ENCODE measurements around the gene ARSI.

Gene ARSI

GRCh38 chr5:150338546-150338945 lies 35.8 kb upstream of the ARSI start:
- no peaks in the 10 kb centered on the region for H3K9me3 Mint-ChIP-seq
- DNase-seq (no peak), ATAC-seq (replicated peaks) (no peak)
- no peaks in the 10 kb centered on the region for H3K36me3 Mint-ChIP-seq
- no peak overlapping the region for H3K27ac Mint-ChIP-seq
- no peak overlapping the region for H3K4me3 Mint-ChIP-seq
- H3K4me1 Mint-ChIP-seq, result peaks cover 25 to 34% of the 10 kb centered on the region in 2 donors
- no peaks in the 10 kb centered on the region for H3K27me3 Mint-ChIP-seq

- H3K27ac Mint-ChIP-seq, result no peak overlapping the region
- peaks cover 11 to 19% of the 10 kb centered on the region in 2 donors for H3K4me1 Mint-ChIP-seq
- ATAC-seq (replicated peaks), result no peak
- DNase-seq, result no peak
- H3K27me3 Mint-ChIP-seq, result no peaks in the 10 kb centered on the region
- no peak overlapping the region for H3K4me3 Mint-ChIP-seq
- H3K36me3 Mint-ChIP-seq, result no peaks in the 10 kb centered on the region
- no peaks in the 10 kb centered on the region for H3K9me3 Mint-ChIP-seq
These were observed 33.1 kb upstream of the ARSI start for GRCh38 chr5:150335778-150336177.

GRCh38 chr5:150333400-150333799 lies 30.7 kb upstream of the ARSI start:
- no peaks in the 10 kb centered on the region for H3K9me3 Mint-ChIP-seq
- no peak overlapping the region for H3K4me3 Mint-ChIP-seq
- H3K27ac Mint-ChIP-seq, result no peak overlapping the region

GRCh38 chr5:150329881-150330876 lies 27.5 kb upstream of the ARSI start:
- DNase-seq (no peak), ATAC-seq (replicated peaks) (no peak)
- Mint-ChIP-seq H3K27ac (peak overlapping the region; percentile 16), H3K27me3 (peaks cover 12 to 17% of the 10 kb centered on the region in 2 donors), H3K9me3 (no peaks in the 10 kb centered on the region), H3K4me1 (no peaks in the 10 kb centered on the region), H3K36me3 (no peaks in the 10 kb centered on the region), H3K4me3 (no peak overlapping the region)

More at GRCh38 chr5:150333400-150333799, 30.7 kb upstream of the ARSI start:
- no peaks in the 10 kb centered on the region for H3K4me1 Mint-ChIP-seq
- ATAC-seq (replicated peaks) (no peak), DNase-seq (no peak)
- peaks cover 0 to 4% of the 10 kb centered on the region in 2 donors for H3K27me3 Mint-ChIP-seq
- H3K36me3 Mint-ChIP-seq, result no peaks in the 10 kb centered on the region

GRCh38 chr5:150329038-150329437 lies 26.3 kb upstream of the ARSI start:
- Mint-ChIP-seq H3K4me1 (no peaks in the 10 kb centered on the region), H3K36me3 (no peaks in the 10 kb centered on the region), H3K27me3 (peaks cover 15 to 17% of the 10 kb centered on the region in 2 donors), H3K4me3 (no peak overlapping the region), H3K27ac (no peak overlapping the region), H3K9me3 (no peaks in the 10 kb centered on the region)
- ATAC-seq (replicated peaks) (no peak), DNase-seq (no peak)

GRCh38 chr5:150328515-150328914 lies 25.8 kb upstream of the ARSI start:
- ATAC-seq (replicated peaks) (no peak), DNase-seq (no peak)
- Mint-ChIP-seq H3K27me3 (peaks cover 15 to 17% of the 10 kb centered on the region in 2 donors), H3K4me1 (no peaks in the 10 kb centered on the region), H3K36me3 (no peaks in the 10 kb centered on the region), H3K27ac (no peak overlapping the region), H3K9me3 (no peaks in the 10 kb centered on the region), H3K4me3 (no peak overlapping the region)

GRCh38 chr5:150327139-150327538 lies 24.4 kb upstream of the ARSI start:
- Mint-ChIP-seq H3K27me3 (peaks cover 15 to 17% of the 10 kb centered on the region in 2 donors), H3K27ac (no peak overlapping the region), H3K4me3 (no peak overlapping the region), H3K4me1 (no peaks in the 10 kb centered on the region), H3K36me3 (no peaks in the 10 kb centered on the region), H3K9me3 (no peaks in the 10 kb centered on the region)
- no peak for DNase-seq
- ATAC-seq (replicated peaks), result no peak

GRCh38 chr5:150326707-150327106 lies 24.0 kb upstream of the ARSI start:
- Mint-ChIP-seq H3K4me3 (no peak overlapping the region), H3K4me1 (no peaks in the 10 kb centered on the region), H3K9me3 (no peaks in the 10 kb centered on the region), H3K36me3 (no peaks in the 10 kb centered on the region), H3K27me3 (peaks cover 15 to 17% of the 10 kb centered on the region in 2 donors), H3K27ac (no peak overlapping the region)
- ATAC-seq (replicated peaks), result no peak
- no peak for DNase-seq

GRCh38 chr5:150325426-150325825 lies 22.7 kb upstream of the ARSI start:
- Mint-ChIP-seq H3K27me3 (peaks cover 15 to 17% of the 10 kb centered on the region in 2 donors), H3K36me3 (no peaks in the 10 kb centered on the region), H3K4me3 (no peak overlapping the region), H3K27ac (no peak overlapping the region), H3K9me3 (no peaks in the 10 kb centered on the region), H3K4me1 (no peaks in the 10 kb centered on the region)
- DNase-seq (no peak), ATAC-seq (replicated peaks) (no peak)

- no peak for ATAC-seq (replicated peaks)
- H3K4me1 Mint-ChIP-seq, result no peaks in the 10 kb centered on the region
- H3K27me3 Mint-ChIP-seq, result peaks cover 14 to 15% of the 10 kb centered on the region in 2 donors
- DNase-seq, result no peak
- H3K36me3 Mint-ChIP-seq, result no peaks in the 10 kb centered on the region
- H3K9me3 Mint-ChIP-seq, result no peaks in the 10 kb centered on the region
- no peak overlapping the region for H3K27ac Mint-ChIP-seq
- H3K4me3 Mint-ChIP-seq, result no peak overlapping the region
These were observed 21.1 kb upstream of the ARSI start for GRCh38 chr5:150323819-150324218.

- ATAC-seq (replicated peaks) (no peak), DNase-seq (no peak)
- no peak overlapping the region for H3K27ac Mint-ChIP-seq
- no peak overlapping the region for H3K4me3 Mint-ChIP-seq
- no peaks in the 10 kb centered on the region for H3K4me1 Mint-ChIP-seq
- H3K27me3 Mint-ChIP-seq, result peaks cover 18 to 22% of the 10 kb centered on the region in 2 donors
- H3K9me3 Mint-ChIP-seq, result no peaks in the 10 kb centered on the region
- no peaks in the 10 kb centered on the region for H3K36me3 Mint-ChIP-seq
These were observed 20.4 kb upstream of the ARSI start for GRCh38 chr5:150323092-150323491.

- no peak for ATAC-seq (replicated peaks)
These were observed 19.5 kb upstream of the ARSI start for GRCh38 chr5:150322202-150322601.

GRCh38 chr5:150321784-150322183 lies 19.1 kb upstream of the ARSI start:
- no peaks in the 10 kb centered on the region for H3K9me3 Mint-ChIP-seq
- H3K4me3 Mint-ChIP-seq, result no peak overlapping the region
- H3K36me3 Mint-ChIP-seq, result no peaks in the 10 kb centered on the region
- H3K4me1 Mint-ChIP-seq, result no peaks in the 10 kb centered on the region
- ATAC-seq (replicated peaks) (no peak), DNase-seq (no peak)
- peaks cover 17 to 19% of the 10 kb centered on the region in 2 donors for H3K27me3 Mint-ChIP-seq
- no peak overlapping the region for H3K27ac Mint-ChIP-seq

More at GRCh38 chr5:150322202-150322601, 19.5 kb upstream of the ARSI start:
- Mint-ChIP-seq H3K9me3 (no peaks in the 10 kb centered on the region), H3K4me3 (no peak overlapping the region), H3K27me3 (peaks cover 17 to 20% of the 10 kb centered on the region in 2 donors), H3K4me1 (no peaks in the 10 kb centered on the region), H3K27ac (no peak overlapping the region), H3K36me3 (no peaks in the 10 kb centered on the region)
- no peak for DNase-seq

GRCh38 chr5:150321211-150321610 lies 18.5 kb upstream of the ARSI start:
- no peaks in the 10 kb centered on the region for H3K36me3 Mint-ChIP-seq
- H3K4me1 Mint-ChIP-seq, result no peaks in the 10 kb centered on the region
- H3K4me3 Mint-ChIP-seq, result no peak overlapping the region
- H3K27ac Mint-ChIP-seq, result no peak overlapping the region
- DNase-seq (no peak), ATAC-seq (replicated peaks) (no peak)
- H3K9me3 Mint-ChIP-seq, result no peaks in the 10 kb centered on the region
- peaks cover 13 to 19% of the 10 kb centered on the region in 2 donors for H3K27me3 Mint-ChIP-seq

GRCh38 chr5:150320044-150320613 lies 17.4 kb upstream of the ARSI start:
- H3K9me3 Mint-ChIP-seq, result peaks cover 0 to 2% of the 10 kb centered on the region in 2 donors
- H3K27me3 Mint-ChIP-seq, result peaks cover 7 to 11% of the 10 kb centered on the region in 2 donors
- H3K27ac Mint-ChIP-seq, result no peak overlapping the region
- H3K4me3 Mint-ChIP-seq, result no peak overlapping the region
- H3K36me3 Mint-ChIP-seq, result no peaks in the 10 kb centered on the region
- H3K4me1 Mint-ChIP-seq, result no peaks in the 10 kb centered on the region
- ATAC-seq (replicated peaks), result no peak
- no peak for DNase-seq

Data from stimulated activated naive B cell treated with anti-CD40 and anti-IgM and Interleukin-4, amounts not matched to agents 10 μg/mL and 1 μg/mL and 100 μg/mL, for 72 hours (primary cell).